Stimulated activated naive B cell treated with anti-CD40 and anti-IgM and Interleukin-4, amounts not matched to agents 10 μg/mL and 1 μg/mL and 100 μg/mL, for 72 hours (primary cell): ENCODE measurements around the gene CMTM4.

Source experiments
- ATAC-seq, 2 donors: fragments of 150-1000 bp; cut with Tn5 transposase; replicated peaks; 2 replicates each; pipeline ENCODE4 v1.10.0; 2021; ENCODE audit warnings: moderate library complexity in 1 of 2
- DNase-seq: peaks from one replicate; pipeline ENCODE4 v3.0.0; 2021
- H3K27ac Mint-ChIP-seq: one replicate; pipeline ENCODE4 v1.8.0; 2022; ENCODE audit warnings: mild to moderate bottlenecking, mixed read lengths
- H3K27me3 Mint-ChIP-seq, 2 donors: one replicate each; pipeline ENCODE4 v1.8.0; 2022; ENCODE audit warnings: mixed read lengths in 2 of 2
- H3K36me3 Mint-ChIP-seq, 2 donors: one replicate each; pipeline ENCODE4 v1.8.0; 2022; ENCODE audit warnings: mixed read lengths in 2 of 2, mild to moderate bottlenecking in 1 of 2
- H3K4me1 Mint-ChIP-seq, 2 donors: one replicate each; pipeline ENCODE4 v1.8.0; 2022; ENCODE audit warnings: mixed read lengths in 2 of 2, mild to moderate bottlenecking in 1 of 2
- H3K4me3 Mint-ChIP-seq, 2 donors: one replicate each; pipeline ENCODE4 v1.8.0; 2022; ENCODE audit warnings: mild to moderate bottlenecking in 2 of 2, mixed read lengths in 2 of 2, moderate library complexity in 1 of 2
- H3K9me3 Mint-ChIP-seq, 2 donors: one replicate each; pipeline ENCODE4 v1.8.0; 2022; ENCODE audit warnings: mixed read lengths in 2 of 2, mild to moderate bottlenecking in 1 of 2

CMTM4 gene

GRCh38 chr16:66717112-66717675 lies 20.7 kb upstream of the CMTM4 start:
- H3K36me3 Mint-ChIP-seq, result peaks cover 5 to 8% of the 10 kb centered on the region in 2 donors
- peaks cover 0 to 5% of the 10 kb centered on the region in 2 donors for H3K27me3 Mint-ChIP-seq
- H3K27ac Mint-ChIP-seq, result no peak overlapping the region
- H3K4me3 Mint-ChIP-seq, result no peak overlapping the region
- ATAC-seq (peak; percentile 45 to 55), DNase-seq (no peak)
- H3K4me1 Mint-ChIP-seq, result no peaks in the 10 kb centered on the region
- H3K9me3 Mint-ChIP-seq, result peaks cover 0 to 3% of the 10 kb centered on the region in 2 donors

- no peak for DNase-seq
- no peak overlapping the region for H3K27ac Mint-ChIP-seq
- peaks cover 0 to 5% of the 10 kb centered on the region in 2 donors for H3K27me3 Mint-ChIP-seq
- H3K36me3 Mint-ChIP-seq, result peaks cover 2 to 8% of the 10 kb centered on the region in 2 donors
- no peak overlapping the region for H3K4me3 Mint-ChIP-seq
- H3K9me3 Mint-ChIP-seq, result peaks cover 0 to 3% of the 10 kb centered on the region in 2 donors
- H3K4me1 Mint-ChIP-seq, result no peaks in the 10 kb centered on the region
- ATAC-seq, result no peak
Observed at GRCh38 chr16:66714654-66715307, 18.2 kb upstream of the CMTM4 start.

- no peak overlapping the region for H3K27ac Mint-ChIP-seq
- DNase-seq, result no peak
Observed at GRCh38 chr16:66714062-66714461, 17.5 kb upstream of the CMTM4 start.

DNA sequence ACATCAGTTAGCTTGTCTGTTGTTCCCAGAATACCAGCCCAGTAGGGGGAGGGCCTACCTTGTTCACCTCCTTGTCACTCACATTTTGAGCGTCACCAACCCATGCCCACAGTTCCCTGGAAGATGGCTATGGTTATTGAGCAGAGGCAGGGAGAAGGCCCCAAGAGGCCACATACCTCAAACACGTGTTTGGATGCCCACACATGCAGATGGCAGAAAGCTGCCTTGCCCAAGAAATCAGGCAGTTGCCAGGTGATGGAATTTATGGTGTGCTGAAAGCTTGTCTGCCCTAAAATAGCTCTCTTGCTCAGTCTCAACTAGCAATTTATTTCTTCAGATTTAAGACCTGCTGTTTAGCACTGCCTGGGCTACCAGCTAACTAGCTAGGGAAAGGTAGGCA lies 16.5 kb upstream of the CMTM4 start:
- Mint-ChIP-seq H3K9me3 (peaks cover 0 to 3% of the 10 kb centered on the region in 2 donors), H3K4me1 (no peaks in the 10 kb centered on the region), H3K4me3 (no peak overlapping the region), H3K27me3 (peaks cover 0 to 10% of the 10 kb centered on the region in 2 donors), H3K36me3 (peaks cover 2 to 8% of the 10 kb centered on the region in 2 donors), H3K27ac (no peak overlapping the region)
- ATAC-seq (peak; percentile 34 to 47), DNase-seq (no peak)

More at GRCh38 chr16:66714062-66714461, 17.5 kb upstream of the CMTM4 start:
- ATAC-seq, result no peak
- peaks cover 0 to 3% of the 10 kb centered on the region in 2 donors for H3K9me3 Mint-ChIP-seq
- peaks cover 0 to 5% of the 10 kb centered on the region in 2 donors for H3K27me3 Mint-ChIP-seq
- H3K36me3 Mint-ChIP-seq, result peaks cover 2 to 8% of the 10 kb centered on the region in 2 donors
- H3K4me1 Mint-ChIP-seq, result no peaks in the 10 kb centered on the region
- no peak overlapping the region for H3K4me3 Mint-ChIP-seq

- peaks cover 2 to 8% of the 10 kb centered on the region in 2 donors for H3K36me3 Mint-ChIP-seq
- no peaks in the 10 kb centered on the region for H3K4me1 Mint-ChIP-seq
- no peak overlapping the region for H3K4me3 Mint-ChIP-seq
- ATAC-seq (peak; percentile 16 to 19), DNase-seq (no peak)
- peaks cover 0 to 12% of the 10 kb centered on the region in 2 donors for H3K27me3 Mint-ChIP-seq
- peaks cover 0 to 3% of the 10 kb centered on the region in 2 donors for H3K9me3 Mint-ChIP-seq
- H3K27ac Mint-ChIP-seq, result no peak overlapping the region
Observed at GRCh38 chr16:66712512-66712911, 16.0 kb upstream of the CMTM4 start.

- no peaks in the 10 kb centered on the region for H3K4me1 Mint-ChIP-seq
- peaks cover 2 to 3% of the 10 kb centered on the region in 2 donors for H3K36me3 Mint-ChIP-seq
- peaks cover 0 to 15% of the 10 kb centered on the region in 2 donors for H3K27me3 Mint-ChIP-seq
- no peak for ATAC-seq
- no peak overlapping the region for H3K27ac Mint-ChIP-seq
- H3K4me3 Mint-ChIP-seq, result no peak overlapping the region
- peaks cover 0 to 3% of the 10 kb centered on the region in 2 donors for H3K9me3 Mint-ChIP-seq
- DNase-seq, result no peak
Observed at GRCh38 chr16:66711581-66711980, 15.0 kb upstream of the CMTM4 start.

DNA sequence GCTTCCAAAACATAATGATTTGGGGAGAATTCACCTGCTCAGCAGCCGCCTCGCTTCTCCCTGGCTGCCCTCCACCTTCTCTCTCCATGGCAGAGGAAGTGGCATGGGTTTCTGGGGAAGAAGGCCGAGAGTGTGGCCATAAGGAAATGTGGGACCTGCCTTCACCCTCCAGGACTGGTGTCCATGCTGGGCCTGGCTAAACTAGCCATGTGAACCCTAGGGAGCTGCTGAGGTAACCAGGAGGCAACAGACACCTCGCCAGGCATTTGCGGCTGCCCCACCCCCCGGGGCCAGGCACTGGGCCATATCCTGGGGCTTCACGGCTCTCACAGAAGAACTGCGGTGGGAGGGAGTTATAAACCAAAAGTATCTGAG lies 9.9 kb upstream of the CMTM4 start:
- ATAC-seq (no peak), DNase-seq (no peak)
- Mint-ChIP-seq H3K4me1 (no peaks in the 10 kb centered on the region), H3K27ac (no peak overlapping the region), H3K27me3 (peaks cover 0 to 10% of the 10 kb centered on the region in 2 donors), H3K36me3 (no peaks in the 10 kb centered on the region), H3K9me3 (no peaks in the 10 kb centered on the region), H3K4me3 (no peak overlapping the region)

DNA sequence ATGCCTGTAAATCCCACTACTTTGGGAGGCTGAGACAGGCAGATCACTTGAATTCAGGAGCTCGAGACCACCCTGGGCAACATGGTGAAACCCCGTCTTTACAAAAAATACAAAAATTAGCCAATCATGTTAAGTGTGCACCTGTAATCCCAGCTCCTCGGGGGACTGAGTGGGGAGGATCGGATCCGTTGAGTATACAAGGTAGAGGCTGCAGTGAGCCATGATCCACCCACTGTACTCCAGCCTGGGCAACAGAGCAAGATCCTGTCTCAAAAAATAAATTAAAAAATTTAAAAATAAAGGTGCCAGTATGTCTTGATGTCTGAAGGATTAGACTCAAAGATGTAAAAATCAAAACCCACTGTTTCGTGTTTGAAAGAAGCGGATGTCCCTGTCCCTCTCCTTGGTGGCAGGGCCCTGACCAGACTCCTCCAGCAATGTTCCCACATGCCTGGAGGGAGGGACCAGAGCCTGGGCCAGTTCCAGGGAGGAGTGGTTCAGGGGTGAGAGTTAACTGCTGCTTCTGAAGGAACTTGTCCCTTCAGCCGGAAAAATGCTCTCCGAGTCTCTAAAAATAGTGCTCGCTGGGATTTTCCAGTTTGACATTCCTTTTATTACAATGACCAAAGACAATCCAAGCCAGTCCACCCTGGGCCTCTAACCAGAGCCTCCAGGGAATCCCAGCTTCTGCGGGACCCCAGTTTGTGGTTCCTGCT lies 9.4 kb upstream of the CMTM4 start:
- no peak for DNase-seq
- Mint-ChIP-seq H3K4me3 (no peak overlapping the region), H3K36me3 (no peaks in the 10 kb centered on the region), H3K27ac (no peak overlapping the region), H3K9me3 (no peaks in the 10 kb centered on the region), H3K27me3 (peaks cover 0 to 10% of the 10 kb centered on the region in 2 donors), H3K4me1 (no peaks in the 10 kb centered on the region)
- no peak for ATAC-seq

- no peak overlapping the region for H3K27ac Mint-ChIP-seq
- no peaks in the 10 kb centered on the region for H3K9me3 Mint-ChIP-seq
- no peak overlapping the region for H3K4me3 Mint-ChIP-seq
- ATAC-seq (no peak), DNase-seq (no peak)
- H3K4me1 Mint-ChIP-seq, result no peaks in the 10 kb centered on the region
- peaks cover 0 to 9% of the 10 kb centered on the region in 2 donors for H3K27me3 Mint-ChIP-seq
- no peaks in the 10 kb centered on the region for H3K36me3 Mint-ChIP-seq
Observed at GRCh38 chr16:66703406-66704215, 7.1 kb upstream of the CMTM4 start.

GRCh38 chr16:66701516-66701915 lies 5.0 kb upstream of the CMTM4 start:
- H3K36me3 Mint-ChIP-seq, result no peaks in the 10 kb centered on the region
- H3K4me3 Mint-ChIP-seq, result no peak overlapping the region
- DNase-seq (no peak), ATAC-seq (no peak)
- peaks cover 4 to 14% of the 10 kb centered on the region in 2 donors for H3K27me3 Mint-ChIP-seq
- H3K9me3 Mint-ChIP-seq, result no peaks in the 10 kb centered on the region
- H3K4me1 Mint-ChIP-seq, result peaks cover 0 to 4% of the 10 kb centered on the region in 2 donors
- H3K27ac Mint-ChIP-seq, result no peak overlapping the region

GRCh38 chr16:66701026-66701425 lies 4.5 kb upstream of the CMTM4 start:
- no peaks in the 10 kb centered on the region for H3K9me3 Mint-ChIP-seq
- H3K36me3 Mint-ChIP-seq, result no peaks in the 10 kb centered on the region
- DNase-seq (no peak), ATAC-seq (no peak)
- peaks cover 0 to 4% of the 10 kb centered on the region in 2 donors for H3K4me1 Mint-ChIP-seq
- H3K4me3 Mint-ChIP-seq, result no peak overlapping the region
- peaks cover 4 to 14% of the 10 kb centered on the region in 2 donors for H3K27me3 Mint-ChIP-seq
- no peak overlapping the region for H3K27ac Mint-ChIP-seq

DNA sequence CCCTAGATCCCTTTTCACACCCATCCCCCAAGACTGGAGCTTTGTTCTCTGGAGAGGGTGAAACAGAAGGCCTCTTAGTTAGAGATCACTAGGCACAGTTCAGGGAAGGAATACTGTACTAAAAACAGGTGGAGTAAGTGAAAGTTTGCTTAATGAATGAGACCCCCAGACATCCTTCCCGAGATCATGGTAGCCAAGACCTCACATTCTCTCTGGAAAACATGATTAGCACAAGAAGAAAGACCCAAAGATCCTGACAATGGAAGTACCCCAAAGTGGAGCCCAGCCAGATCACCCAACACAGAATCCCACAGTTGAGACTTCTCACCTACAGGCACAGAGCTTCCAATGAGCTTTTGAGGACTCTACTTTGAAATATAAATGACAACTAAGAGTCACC lies 3.4 kb upstream of the CMTM4 start:
- no peak for ATAC-seq
- Mint-ChIP-seq H3K4me1 (peaks cover 1 to 14% of the 10 kb centered on the region in 2 donors), H3K4me3 (no peak overlapping the region), H3K9me3 (no peaks in the 10 kb centered on the region), H3K36me3 (no peaks in the 10 kb centered on the region), H3K27me3 (peaks cover 9 to 24% of the 10 kb centered on the region in 2 donors), H3K27ac (no peak overlapping the region)
- no peak for DNase-seq

- no peaks in the 10 kb centered on the region for H3K9me3 Mint-ChIP-seq
- H3K36me3 Mint-ChIP-seq, result no peaks in the 10 kb centered on the region
- peaks cover 1 to 16% of the 10 kb centered on the region in 2 donors for H3K4me1 Mint-ChIP-seq
- no peak overlapping the region for H3K27ac Mint-ChIP-seq
- peaks cover 26 to 43% of the 10 kb centered on the region in 2 donors for H3K27me3 Mint-ChIP-seq
- DNase-seq, result no peak
- no peak overlapping the region for H3K4me3 Mint-ChIP-seq
- no peak for ATAC-seq
Observed at GRCh38 chr16:66698046-66698445, 1.5 kb upstream of the CMTM4 start.
